IPS DF 4.7 (cell line): Measurements from ENCODE around the gene ASIC4.

ENCODE experiments used
- DNase-seq: peaks from one replicate; pipeline ENCODE4 v3.0.0-alpha.2; 2013; ENCODE audit warnings: low spot score; ENCODE audit errors: extremely low read depth

The ASIC4 gene, protein sequence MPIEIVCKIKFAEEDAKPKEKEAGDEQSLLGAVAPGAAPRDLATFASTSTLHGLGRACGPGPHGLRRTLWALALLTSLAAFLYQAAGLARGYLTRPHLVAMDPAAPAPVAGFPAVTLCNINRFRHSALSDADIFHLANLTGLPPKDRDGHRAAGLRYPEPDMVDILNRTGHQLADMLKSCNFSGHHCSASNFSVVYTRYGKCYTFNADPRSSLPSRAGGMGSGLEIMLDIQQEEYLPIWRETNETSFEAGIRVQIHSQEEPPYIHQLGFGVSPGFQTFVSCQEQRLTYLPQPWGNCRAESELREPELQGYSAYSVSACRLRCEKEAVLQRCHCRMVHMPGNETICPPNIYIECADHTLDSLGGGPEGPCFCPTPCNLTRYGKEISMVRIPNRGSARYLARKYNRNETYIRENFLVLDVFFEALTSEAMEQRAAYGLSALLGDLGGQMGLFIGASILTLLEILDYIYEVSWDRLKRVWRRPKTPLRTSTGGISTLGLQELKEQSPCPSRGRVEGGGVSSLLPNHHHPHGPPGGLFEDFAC

DNA sequence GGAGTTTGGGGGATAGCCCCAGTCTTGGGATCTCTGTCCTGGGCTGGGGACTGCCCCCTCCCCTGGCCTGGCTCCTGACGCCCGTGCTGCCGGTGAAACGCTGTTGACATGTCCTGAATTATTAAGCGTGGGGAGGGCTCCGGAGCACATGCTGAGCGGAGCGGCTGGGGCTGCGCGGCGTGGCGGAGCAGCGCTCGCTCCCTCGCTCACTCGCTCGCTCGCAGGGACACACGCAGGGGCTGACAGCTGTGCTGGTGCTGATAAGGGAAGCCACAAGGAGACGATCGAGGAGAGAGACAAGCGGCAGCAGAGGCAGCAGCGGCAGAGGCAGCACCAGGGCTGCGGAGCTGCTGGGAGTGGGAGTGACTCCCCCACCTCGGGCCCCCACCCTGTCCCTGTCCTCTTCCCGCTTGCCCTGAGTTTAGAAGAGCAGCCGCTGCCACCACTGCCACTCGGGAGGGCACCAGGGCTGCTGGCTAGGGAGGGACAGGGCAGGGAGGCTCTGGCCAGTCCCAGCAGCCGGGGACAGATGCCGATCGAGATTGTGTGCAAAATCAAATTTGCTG, at the start of gene ASIC4:
TSS of gene ASIC4 (plus strand) at position 287 of the 566 bp plus-strand sequence. CDS start at position 530, 243 bp downstream.
- DNase-seq: no peak

DNA sequence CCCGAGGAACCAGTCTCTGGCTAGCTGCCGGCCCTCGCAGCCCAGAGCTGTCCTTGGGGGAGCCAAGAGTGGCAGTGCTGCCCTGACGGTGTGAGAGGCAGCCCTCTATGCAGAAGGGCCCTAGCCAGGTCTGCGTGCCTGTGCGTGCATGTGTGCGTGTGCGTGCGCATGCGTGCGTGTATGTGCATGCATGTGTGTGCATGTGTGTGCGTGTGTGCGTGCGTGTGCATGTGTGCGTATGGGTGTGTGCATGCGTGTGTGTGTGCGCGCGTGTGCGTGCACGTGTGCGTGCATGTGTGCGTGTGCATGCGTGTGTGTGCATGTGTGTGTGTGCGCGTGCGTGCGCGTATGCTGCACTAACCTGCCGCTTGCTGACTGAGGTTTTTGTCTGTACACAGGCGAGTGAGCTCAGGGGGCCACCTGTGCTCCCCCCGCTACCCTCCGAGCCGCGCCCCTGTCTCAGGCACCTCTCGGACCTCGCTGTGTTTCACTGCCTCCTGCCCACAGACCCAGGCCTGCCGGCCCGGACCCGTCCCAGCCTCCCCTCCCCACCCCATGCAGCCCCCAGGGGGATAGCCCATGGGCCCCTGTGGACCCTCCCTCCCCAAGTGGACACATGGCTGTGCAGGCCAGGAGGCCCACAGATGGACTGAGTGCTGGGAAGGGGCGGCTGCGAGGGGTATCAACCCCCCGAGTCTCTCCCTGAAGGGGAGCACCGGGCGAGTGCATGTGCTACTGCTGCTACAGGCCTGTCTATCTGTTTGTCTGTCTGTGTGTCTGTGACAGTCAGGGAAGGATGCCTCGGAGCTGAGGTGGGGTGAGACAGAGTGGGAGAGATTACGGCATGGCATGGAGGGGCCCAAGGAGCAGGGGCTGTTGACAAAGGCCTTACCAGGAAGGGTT, 48.4 kb upstream of the ASIC4 start:
- DNase-seq: no peak

DNA sequence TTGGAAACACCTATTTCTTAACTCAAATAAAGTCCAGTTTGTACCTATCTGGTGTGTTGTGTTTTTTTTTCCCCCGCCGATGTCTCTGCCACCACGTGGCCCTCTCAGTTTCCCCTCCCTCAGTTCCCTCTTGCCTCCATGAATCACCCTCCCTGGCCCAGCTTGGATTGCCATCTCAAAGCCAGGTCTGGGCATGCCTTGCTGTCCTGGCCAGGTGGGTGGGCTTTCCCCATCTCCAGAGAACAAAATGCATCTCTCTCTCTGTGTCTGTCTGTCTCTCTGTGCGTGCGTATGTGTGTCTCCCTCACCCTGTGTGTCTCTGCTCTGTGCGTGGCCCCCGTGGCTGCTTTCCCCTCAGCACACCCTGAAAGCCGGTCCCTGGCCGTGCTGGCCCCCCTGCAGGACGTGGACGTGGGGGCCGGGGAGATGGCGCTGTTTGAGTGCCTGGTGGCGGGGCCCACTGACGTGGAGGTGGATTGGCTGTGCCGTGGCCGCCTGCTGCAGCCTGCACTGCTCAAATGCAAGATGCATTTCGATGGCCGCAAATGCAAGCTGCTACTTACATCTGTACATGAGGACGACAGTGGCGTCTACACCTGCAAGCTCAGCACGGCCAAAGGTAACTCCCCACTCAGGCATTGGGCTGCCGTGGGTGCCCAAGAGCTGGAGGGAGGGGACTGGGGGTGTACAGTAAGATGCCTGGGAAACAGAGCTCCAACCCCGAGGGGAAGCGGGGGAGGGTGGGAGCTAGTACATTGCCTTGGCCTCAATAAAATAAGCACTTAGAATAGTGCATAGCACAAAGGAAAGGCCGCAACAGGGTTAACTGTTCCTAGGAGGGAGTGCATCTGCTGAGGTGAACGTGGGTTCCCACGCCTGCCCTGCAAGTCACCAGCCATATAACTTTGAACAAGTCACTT, 47.2 kb upstream of the ASIC4 start:
- no peak for DNase-seq

DNA sequence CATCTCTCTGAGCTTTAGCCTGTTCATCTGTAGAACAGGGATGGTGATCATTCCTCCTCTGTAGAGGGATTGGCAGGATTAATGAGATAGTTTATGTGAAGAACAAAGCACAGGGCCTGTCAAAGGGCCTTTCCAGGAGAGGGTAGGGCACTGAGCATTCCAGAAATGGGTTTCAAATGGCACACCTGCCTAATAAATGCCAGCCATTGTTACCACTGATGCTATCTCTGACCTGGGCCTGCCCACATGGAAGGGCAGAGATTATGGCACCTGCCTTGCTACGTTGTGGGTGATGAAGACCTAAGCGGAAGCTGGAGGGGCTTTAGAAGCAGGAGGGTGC, 46.6 kb upstream of the ASIC4 start:
- DNase-seq: no peak

DNA sequence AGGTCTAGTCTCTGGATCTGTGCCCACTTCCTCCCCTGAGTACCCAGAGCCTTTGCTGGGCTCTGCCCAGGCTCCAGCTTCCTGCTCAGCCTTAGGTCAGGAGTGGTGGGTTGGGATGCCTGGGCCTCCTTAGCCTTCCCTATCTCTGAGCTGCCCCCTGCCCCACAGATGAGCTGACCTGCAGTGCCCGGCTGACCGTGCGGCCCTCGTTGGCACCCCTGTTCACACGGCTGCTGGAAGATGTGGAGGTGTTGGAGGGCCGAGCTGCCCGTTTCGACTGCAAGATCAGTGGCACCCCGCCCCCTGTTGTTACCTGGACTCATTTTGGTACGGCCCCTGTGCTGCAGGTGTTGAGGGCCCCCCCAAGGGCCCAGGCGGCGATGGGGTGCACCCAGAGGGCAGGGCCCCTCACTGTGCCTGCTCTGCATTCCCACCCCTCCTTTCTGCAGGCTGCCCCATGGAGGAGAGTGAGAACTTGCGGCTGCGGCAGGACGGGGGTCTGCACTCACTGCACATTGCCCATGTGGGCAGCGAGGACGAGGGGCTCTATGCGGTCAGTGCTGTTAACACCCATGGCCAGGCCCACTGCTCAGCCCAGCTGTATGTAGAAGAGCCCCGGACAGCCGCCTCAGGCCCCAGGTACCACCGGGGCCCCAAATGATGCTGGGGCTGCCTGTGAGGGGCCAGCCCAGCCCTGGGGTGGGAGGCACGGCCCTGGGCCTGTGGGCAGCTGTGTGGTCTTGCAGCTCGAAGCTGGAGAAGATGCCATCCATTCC, 45.7 kb upstream of the ASIC4 start:
- DNase-seq: no peak

DNA sequence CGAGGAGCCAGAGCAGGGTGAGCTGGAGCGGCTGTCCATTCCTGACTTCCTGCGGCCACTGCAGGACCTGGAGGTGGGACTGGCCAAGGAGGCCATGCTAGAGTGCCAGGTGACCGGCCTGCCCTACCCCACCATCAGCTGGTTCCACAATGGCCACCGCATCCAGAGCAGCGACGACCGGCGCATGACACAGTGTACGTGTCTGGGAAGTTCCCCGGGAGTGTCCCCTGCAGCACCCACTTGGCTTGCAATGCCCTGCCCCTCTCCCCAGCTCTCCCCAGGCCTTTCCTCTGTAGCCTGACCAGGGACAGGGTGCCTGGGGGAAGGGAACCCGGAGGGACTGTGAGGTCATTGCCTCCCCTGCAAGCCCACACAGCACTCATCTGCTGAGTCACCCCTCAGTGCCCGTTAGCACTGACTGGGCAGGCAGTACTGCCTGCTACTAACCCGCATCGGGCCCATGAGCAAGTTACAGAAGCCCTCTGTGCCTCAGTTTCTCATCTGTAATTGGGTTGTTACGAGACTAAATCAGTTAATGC, 45.0 kb upstream of the ASIC4 start:
- DNase-seq: no peak

DNA sequence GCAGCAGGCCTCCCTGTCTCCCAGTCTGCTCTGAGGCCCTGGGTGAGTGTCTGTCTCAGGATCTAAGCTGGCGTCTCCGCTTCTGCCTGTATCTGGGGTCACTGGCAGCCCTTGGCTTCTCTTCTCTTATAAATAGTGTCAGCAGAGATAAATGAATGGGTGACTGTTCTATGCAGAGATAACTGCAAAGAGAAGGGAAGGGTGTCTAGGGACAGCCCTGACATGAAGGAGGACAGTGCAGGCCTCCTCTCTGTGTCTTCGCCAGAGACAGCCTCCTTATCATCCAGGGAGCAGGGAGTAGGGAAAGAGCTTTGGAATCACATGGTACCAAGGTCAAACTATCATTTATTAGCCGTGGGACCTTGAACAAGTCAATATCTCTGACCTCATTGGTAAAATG, 43.9 kb upstream of the ASIC4 start:
- no peak for DNase-seq

DNA sequence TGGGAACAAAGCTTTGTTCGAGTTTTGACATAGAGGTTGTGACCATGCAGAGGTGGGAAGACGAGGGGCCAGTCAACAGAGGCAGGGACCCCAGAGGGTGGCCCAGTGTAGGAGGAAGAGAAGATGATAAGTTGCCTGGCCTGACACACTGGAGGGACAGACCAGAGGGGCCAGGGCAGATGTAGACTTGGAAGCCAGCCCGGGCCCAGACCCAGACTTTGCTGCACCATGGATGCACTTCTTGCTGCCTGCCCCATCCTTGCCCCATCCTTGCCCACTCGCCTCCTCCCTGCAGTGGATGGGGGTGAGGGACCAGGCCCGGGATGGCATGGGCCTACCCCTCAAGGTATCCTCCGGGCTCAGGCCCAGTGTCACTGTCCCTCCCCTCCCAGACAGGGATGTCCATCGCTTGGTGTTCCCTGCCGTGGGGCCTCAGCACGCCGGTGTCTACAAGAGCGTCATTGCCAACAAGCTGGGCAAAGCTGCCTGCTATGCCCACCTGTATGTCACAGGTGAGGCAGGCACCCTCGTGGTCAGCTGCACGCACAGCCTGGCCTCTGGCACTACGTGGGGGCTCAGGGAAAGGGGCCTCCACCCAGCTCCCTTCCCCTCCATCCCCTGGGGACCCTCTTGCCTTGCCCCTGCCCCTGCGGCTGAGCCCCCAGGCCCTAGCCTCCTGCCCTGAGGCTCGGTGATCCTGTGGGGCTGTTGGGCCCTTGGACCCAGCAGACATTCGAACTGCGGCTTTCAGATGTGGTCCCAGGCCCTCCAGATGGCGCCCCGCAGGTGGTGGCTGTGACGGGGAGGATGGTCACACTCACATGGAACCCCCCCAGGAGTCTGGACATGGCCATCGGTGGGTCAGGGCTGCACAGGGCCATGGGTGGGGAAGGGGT, 42.6 kb upstream of the ASIC4 start:
- no peak for DNase-seq

DNA sequence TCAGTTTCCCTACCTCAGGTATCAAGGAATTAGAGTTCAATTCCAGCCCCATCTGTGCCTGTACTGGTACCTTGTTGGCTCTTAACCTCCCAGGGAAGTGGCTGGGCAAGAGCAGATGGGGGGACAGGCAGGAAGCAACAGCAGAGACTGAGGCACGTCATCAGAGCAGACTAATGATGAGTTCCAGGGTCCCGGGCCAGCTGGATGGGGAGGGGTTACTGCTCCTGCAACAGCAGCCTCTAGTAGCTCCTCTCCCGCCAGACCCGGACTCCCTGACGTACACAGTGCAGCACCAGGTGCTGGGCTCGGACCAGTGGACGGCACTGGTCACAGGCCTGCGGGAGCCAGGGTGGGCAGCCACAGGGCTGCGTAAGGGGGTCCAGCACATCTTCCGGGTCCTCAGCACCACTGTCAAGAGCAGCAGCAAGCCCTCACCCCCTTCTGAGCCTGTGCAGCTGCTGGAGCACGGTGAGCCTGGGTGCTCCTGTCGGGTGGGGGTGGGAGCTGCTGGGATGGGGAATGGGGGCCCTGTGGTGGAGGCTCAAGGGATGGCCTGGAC, 41.6 kb upstream of the ASIC4 start:
- DNase-seq: no peak

DNA sequence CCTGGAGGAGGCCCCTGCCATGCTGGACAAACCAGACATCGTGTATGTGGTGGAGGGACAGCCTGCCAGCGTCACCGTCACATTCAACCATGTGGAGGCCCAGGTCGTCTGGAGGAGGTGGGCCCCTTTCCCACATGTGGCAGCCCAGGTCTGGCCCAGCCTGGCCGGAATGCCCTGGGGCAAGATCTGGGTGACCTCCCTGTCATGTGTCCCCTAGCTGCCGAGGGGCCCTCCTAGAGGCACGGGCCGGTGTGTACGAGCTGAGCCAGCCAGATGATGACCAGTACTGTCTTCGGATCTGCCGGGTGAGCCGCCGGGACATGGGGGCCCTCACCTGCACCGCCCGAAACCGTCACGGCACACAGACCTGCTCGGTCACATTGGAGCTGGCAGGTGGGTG, 40.8 kb upstream of the ASIC4 start:
- DNase-seq: no peak

DNA sequence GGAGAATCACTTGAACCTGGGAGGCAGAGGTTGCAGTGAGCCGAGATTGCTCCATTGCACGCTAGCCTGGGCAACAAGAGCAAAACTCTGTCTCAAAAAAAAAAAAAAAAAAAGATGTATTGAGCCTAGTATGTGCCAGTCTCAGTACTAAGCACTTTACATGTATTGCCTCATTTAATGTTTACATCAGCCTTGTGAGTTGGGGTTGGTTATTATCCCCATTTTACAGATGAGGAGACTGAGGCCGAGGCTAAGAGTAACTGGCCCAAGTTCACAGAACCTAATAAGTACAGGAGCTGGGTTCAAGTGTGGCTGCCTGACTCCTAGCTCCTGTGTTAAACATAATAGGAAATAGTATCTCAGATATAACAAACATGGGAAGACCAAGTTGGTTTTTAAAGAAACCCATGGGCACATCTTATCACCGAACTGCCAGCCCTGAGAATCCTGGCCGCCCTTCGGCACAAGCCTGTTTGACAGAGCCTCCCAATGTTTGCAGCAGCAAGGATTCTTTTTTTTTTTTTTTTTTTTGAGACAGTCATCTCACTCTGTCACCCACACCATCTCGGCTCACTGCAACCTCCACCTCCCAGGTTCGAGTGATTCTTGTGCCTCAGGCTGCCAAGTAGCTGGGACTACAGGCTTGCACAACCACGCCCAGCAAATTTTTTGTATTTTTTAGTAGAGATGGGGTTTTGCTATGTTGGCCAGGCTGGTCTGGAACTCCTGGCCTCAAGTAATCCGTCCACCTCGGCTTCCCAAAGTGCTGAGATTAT, 39.8 kb upstream of the ASIC4 start:
- no peak for DNase-seq

DNA sequence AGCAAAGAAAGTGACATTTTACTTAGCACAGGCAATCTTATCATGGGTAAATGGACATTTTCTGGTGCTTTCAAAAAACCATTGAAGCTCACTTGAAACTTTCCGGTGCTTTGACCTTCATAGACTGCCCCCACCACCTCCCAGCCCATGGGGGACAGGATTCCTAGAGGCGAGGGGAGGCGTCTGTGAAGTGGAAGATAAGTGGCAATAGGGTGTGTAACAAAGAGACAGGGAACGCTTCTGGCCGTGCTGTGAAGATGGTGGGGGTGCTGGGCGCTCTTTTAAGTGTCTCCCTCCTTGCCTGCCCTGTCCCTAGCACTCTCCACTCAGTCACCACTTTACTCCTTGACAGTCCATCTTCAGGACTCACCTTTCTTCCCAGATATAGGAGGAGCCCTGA, 39.0 kb upstream of the ASIC4 start:
- no peak for DNase-seq

DNA sequence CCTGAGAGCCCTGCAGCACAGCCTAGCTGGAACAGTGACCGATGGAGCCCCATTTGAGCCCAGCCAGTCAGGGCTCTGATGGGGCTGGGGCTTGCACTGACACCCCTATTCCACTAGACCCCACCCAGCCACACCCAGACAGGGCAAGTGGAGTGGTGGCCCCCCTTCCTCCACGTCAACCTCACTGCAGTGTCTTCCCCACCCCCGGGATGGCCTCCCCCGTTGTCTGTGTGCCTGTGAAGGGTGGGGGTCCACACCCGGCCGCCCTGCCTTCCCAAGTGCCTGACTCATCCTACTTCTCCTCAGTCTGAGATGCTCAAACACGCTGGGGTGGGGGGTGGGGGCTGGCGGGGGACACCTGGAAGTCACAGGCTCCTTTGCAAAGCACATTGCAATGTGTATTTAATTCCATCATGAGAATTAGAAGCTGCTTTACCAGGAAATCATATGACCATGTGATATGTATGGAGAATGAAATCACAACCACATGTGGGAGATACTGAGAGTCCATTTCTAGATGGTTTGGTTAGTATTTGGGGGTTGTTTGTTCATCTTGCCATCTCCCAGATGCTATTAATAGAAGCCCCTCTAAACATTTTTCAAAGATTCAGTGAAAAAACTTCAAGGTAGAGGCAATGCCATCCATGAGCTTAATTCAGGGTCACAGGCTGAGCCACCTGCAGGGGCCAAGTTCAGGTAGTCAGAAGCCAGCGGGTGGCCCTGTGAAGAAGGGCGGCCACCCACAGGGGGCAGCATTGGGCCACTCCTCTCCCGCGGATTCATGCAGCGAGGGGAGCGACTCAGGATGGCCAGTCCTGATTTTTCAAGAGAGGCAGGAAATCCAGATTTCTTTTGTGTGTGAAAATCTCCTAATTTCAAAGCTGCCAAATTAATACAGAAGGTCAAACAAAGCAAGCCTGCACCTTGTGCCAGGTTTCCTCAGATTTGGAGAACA, 38.3 kb upstream of the ASIC4 start:
- no peak for DNase-seq

DNA sequence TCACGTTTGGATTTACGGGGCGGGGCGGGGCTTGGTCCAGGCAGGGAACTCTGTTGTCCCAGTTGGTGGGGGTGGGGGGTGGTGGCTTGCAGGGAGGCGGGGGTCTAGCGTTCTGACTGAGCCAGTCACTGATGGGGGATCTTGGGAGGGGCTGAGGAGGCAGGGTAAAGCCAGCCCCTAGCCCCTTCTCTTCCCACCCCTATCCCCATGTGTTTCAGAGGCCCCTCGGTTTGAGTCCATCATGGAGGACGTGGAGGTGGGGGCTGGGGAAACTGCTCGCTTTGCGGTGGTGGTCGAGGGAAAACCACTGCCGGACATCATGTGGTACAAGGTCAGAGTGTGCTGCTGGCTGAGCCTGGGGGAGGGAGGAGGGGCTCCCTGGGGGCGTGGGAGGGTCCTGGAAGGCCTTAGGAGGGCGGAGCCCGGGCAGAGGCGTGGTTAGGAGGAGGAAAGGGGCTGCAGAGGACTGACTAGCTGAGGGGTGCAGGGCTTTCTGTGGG, 37.6 kb upstream of the ASIC4 start:
- peak; percentile 78 for DNase-seq

DNA sequence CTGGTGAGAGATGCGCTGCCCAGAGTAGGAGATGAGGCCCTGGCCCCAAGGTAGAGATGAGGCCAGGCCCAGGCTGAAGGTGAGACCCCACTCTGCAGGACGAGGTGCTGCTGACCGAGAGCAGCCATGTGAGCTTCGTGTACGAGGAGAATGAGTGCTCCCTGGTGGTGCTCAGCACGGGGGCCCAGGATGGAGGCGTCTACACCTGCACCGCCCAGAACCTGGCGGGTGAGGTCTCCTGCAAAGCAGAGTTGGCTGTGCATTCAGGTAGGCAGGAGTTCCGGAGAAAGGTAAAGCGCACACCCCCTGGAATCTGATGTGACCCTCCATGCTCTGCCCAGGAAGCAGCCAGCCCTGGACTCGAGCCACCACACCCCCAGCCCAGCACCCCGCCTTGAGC, 37.1 kb upstream of the ASIC4 start:
- no peak for DNase-seq

DNA sequence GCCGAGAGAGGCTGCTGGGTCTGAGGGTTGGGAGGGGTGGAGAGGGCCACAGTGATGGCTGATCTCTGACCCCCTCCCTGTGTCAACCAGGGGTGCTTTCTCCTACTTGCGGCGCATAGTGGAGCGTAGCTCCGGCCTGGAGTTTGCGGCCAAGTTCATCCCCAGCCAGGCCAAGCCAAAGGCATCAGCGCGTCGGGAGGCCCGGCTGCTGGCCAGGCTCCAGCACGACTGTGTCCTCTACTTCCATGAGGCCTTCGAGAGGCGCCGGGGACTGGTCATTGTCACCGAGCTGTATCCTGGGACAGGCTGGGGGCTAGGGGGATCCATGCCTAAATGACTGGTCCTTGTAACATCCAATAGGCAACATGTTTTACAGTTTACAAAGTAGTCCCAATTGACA, 36.5 kb upstream of the ASIC4 start:
- no peak for DNase-seq
